Pancreas (tissue), 10 donors: Measurements from ENCODE around the gene SPOCK3. TPM values are rescaled to one million over a fixed set of nuclear protein-coding genes. Genes with fewer than 3 reads are reported as not detected.
A peak's percentile ranks its signal among the peaks of the same experiment; 100 is the strongest.

Experiments
- ATAC-seq, 4 donors: fragments of 200-7000 bp; cut with Tn5 transposase; one replicate each; pipeline versions ENCODE4 v1.8.0 to v1.9.1; 2020; ENCODE audit warnings: mild to moderate bottlenecking in 4 of 4, moderate library complexity in 4 of 4
- DNase-seq, 6 donors: peaks; one replicate each; pipeline ENCODE4 v3.0.0-alpha.2; 2020
- FAIRE-seq: peaks from 2 replicates; lab custom pipeline; 2012; peaks lifted over from hg19 to GRCh38; lab: Jason Lieb, UNC
- H3K27ac ChIP-seq, 4 donors: fragments of 200-600 bp; sonication (generic); 1 replicate in 3 of 4; 2 replicates in 1 of 4; pipeline versions ENCODE4 v1.5.0 to v1.8.0; 2020
- H3K27me3 ChIP-seq, 4 donors: fragments of 200-600 bp; one replicate each; pipeline ENCODE4 v1.8.0; 2021
- H3K36me3 ChIP-seq, 3 donors: fragments of 200-600 bp; sonication (generic) in 1 of 3; one replicate each; pipeline versions ENCODE4 v1.5.0 to v1.8.0; 2020 to 2021
- H3K4me1 ChIP-seq, 3 donors: fragments of 200-600 bp; one replicate each; pipeline ENCODE4 v1.8.0; 2021
- H3K4me3 ChIP-seq, 4 donors: fragments of 200-600 bp; sonication (generic) in 2 of 4; one replicate each; pipeline versions ENCODE4 v1.5.0 to v1.8.0; 2020 to 2021
- H3K9me3 ChIP-seq, 4 donors: fragments of 200-600 bp; one replicate each; pipeline ENCODE4 v1.8.0; 2021
- WGBS, 2 donors: extraction: QIAGEN DNeasy Blood & Tissue Kit; methylation state at CpG; one replicate each; pipeline ENCODE4 v1.1.7; 2013; 5-methylcytosine and 5-hydroxymethylcytosine counted together
- intact Hi-C, 3 donors: fragments of 100-400 bp; cut with DNase I; formaldehyde crosslinking; loops; one replicate each; pipeline versions ENCODE4 v1.11.1 to v1.14.2; 2022
- polyA plus RNA-seq, 2 donors: library from polyadenylated mRNA; stranded (reverse); fragments of 200-250 nt; gene quantifications; one replicate each; pipeline ENCODE4 v1.2.3, GENCODE V29; 2013
- total RNA-seq, 6 donors: library from RNA; stranded (reverse); fragmentation: NEBNext Ultra II Directional in 4 of 6; extraction: Animal tissue kit (Norgen Biotek cat#: 25700) in 4 of 6; gene quantifications; one replicate each; pipeline versions ENCODE4 v1.2.1 to v1.2.4, GENCODE V29; 2021 to 2023
- TF ChIP-seq, protein P1 (sequence below), 4 donors: fragments of 200-600 bp; sonication (generic) in 3 of 4; IDR thresholded peaks; one replicate each; pipeline versions ENCODE4 v1.5.0 to v1.8.0; 2021; ENCODE audit warnings: antibody characterized with exemption in 4 of 4
- donor health status: healthy with polysubstance abuse.
- donor health status: DM: no; HTN: no; CAD: no; lungs with moderate emphysema.
- donor health status: DM: no; HTN: no; CAD: no.
- donor health status: control.
- donor health status: control.
- donor health status: Bipolar disorder and iron deficiency.
- donor health status: DM: yes; HTN: yes; CAD: no.
- donor health status: DM: no; HTN: no; CAD: no.
- donor health status: DM: no; HTN: no; CAD: no.
- donor health status: DM: yes; HTN: yes; CAD: no.

SPOCK3 gene
- total and polyA plus RNA-seq, 8 donors: 0.16 to 3.1 (median 0.61) TPM

DNA sequence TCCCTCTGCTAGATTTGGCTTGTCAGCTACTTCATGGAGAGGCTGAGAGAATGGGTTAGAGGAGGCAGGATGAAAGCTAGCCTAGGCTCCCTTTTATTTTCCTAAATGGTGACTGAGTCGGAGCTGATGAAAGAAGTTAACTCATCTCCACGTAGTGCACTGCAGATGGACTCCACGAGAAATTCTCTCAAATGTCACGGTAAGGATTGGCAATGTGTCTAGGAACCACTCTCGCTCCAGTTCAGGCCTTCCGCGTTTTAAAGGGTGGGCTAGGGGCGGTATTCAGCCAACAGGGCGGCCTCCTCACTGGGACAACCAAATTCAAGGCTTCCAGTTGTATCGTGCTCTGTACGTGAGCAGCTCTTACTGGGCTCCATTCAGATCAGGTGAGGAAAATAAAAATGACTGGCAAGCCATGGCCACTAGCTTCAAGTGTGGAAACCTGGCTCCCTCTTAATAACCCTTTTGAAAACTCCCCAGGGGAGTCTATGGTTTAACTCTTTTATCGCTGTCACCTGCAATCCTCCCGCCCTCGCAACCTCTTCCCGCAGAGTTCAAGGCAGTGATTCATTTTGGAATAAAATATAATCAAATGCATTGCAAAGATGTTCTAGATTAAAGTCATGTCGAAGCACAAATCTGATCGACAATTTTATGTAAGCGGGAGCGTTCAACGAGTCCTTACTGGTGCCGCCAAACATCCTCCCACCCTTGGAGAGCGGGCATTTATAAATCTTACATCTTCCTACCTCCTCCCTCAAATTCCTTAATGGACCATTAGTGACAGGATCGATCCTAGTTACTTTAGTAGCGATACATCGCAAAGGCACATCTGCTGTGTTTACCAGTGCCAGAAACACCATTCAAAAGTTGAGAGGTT, 1.2 kb downstream of the SPOCK3 start:
- Histone ChIP-seq H3K4me3 (peak overlapping the region in 1 of 4 donors; percentile 44), H3K27me3 (peaks cover 0 to 11% (median 0%) of the 10 kb centered on the region in 4 donors), H3K4me1 (no peaks in the 10 kb centered on the region), H3K27ac (no peak overlapping the region), H3K9me3 (peaks cover 0 to 2% (median 0%) of the 10 kb centered on the region in 4 donors), H3K36me3 (no peaks in the 10 kb centered on the region)
- intact Hi-C loops: no loop called here
- FAIRE-seq (no peak), ATAC-seq (no peak), DNase-seq (no peak)
- 18 to 19% methylated on average over 25 of the region's 25 CpGs for WGBS, 2 donors
- TF ChIP-seq, protein P1, sequence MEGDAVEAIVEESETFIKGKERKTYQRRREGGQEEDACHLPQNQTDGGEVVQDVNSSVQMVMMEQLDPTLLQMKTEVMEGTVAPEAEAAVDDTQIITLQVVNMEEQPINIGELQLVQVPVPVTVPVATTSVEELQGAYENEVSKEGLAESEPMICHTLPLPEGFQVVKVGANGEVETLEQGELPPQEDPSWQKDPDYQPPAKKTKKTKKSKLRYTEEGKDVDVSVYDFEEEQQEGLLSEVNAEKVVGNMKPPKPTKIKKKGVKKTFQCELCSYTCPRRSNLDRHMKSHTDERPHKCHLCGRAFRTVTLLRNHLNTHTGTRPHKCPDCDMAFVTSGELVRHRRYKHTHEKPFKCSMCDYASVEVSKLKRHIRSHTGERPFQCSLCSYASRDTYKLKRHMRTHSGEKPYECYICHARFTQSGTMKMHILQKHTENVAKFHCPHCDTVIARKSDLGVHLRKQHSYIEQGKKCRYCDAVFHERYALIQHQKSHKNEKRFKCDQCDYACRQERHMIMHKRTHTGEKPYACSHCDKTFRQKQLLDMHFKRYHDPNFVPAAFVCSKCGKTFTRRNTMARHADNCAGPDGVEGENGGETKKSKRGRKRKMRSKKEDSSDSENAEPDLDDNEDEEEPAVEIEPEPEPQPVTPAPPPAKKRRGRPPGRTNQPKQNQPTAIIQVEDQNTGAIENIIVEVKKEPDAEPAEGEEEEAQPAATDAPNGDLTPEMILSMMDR (IDR thresholded peaks at IDR 0.05): no peak

DNA sequence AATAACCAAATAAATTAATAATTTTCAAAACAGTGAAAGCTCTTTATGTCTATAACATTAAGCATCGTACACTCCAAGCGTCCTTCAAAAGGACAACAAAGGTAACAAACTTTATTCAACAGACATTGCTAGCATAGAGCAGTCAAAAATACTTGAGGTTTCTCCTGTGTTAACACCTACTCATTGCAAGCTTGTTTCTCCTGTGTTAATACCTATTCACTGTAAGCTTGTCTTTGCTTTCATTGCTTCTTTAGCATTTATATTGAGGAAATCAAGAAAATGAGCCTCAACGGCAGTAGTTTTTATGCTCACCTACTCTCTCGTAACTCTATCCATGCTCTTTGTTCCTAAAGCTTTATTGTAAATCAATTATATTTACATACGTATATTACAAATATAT, 3.5 kb downstream of the SPOCK3 start:
- no peaks in the 10 kb centered on the region for H3K36me3 ChIP-seq
- WGBS, 2 donors: 58 to 66% methylated on average over 5 of the region's 5 CpGs
- ATAC-seq (no peak), DNase-seq (no peak), FAIRE-seq (no peak)
- TF ChIP-seq, protein P1 (IDR thresholded peaks at IDR 0.05): no peak
- intact Hi-C loops: no loop called here
- peaks cover 0 to 7% (median 0%) of the 10 kb centered on the region in 4 donors for H3K27me3 ChIP-seq
- no peak overlapping the region for H3K4me3 ChIP-seq
- no peaks in the 10 kb centered on the region for H3K4me1 ChIP-seq
- no peak overlapping the region for H3K27ac ChIP-seq
- H3K9me3 ChIP-seq: peaks cover 0 to 1% (median 0%) of the 10 kb centered on the region in 4 donors

DNA sequence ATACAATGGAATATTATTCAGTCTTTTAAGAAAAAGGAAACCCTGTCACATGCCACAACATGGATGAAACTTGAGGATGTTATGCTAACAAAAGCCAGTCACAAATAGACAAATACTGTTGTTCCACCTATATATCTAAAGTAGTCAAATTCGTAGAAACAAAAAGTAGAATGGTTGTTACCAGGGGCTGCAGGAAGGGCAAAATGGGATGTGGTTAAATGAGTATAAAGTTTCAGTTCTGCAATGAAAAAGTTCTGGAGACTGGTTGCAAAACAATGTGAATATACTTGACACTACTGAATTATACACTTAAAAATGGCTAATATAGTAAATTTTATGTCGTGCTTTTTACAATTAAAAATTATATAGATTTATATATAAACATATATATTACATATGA, 12.2 kb downstream of the SPOCK3 start:
- Histone ChIP-seq H3K27me3 (peaks cover 0 to 5% (median 0%) of the 10 kb centered on the region in 4 donors), H3K27ac (no peak overlapping the region), H3K9me3 (no peaks in the 10 kb centered on the region), H3K36me3 (no peaks in the 10 kb centered on the region), H3K4me3 (no peak overlapping the region), H3K4me1 (no peaks in the 10 kb centered on the region)
- ATAC-seq (peak in 1 of 4 donors; percentile 18), DNase-seq (no peak), FAIRE-seq (no peak)
- intact Hi-C loops: no loop called here
- 59 to 70% methylated on average over 2 of the region's 2 CpGs for WGBS, 2 donors
- TF ChIP-seq, protein P1 (IDR thresholded peaks at IDR 0.05): no peak

DNA sequence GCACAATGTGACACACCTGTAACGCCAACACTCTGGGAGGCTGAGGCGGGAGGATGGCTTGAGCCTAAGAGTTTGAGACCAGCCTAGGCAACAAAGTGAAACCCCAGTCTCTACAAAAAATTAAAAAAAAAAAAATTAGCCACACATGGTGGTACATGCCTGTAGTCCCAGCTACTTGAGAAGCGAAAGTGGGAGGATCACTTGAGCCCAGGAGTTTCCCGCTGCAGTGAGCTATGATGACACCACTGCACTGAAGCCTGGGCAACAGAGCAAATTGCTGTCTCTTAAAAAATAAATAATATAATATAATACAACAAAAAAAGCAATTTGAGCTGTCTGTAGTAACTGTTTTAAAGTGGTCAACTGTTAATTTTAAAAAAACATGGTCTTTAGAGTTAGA, 13.2 kb downstream of the SPOCK3 start:
- TF ChIP-seq, protein P1 (IDR thresholded peaks at IDR 0.05): no peak
- WGBS, 2 donors: 86 to 97% methylated on average over 4 of the region's 4 CpGs
- intact Hi-C loops: no loop called here
- Histone ChIP-seq H3K4me1 (no peaks in the 10 kb centered on the region), H3K27ac (no peak overlapping the region), H3K36me3 (no peaks in the 10 kb centered on the region), H3K27me3 (peaks cover 0 to 5% (median 0%) of the 10 kb centered on the region in 4 donors), H3K4me3 (no peak overlapping the region), H3K9me3 (no peaks in the 10 kb centered on the region)
- DNase-seq: no peak
- no peak for FAIRE-seq
- ATAC-seq: no peak
